Nucleus accumbens (tissue), 56 donors: Measurements from ENCODE around the gene PPARG.
A peak's percentile ranks its signal among the peaks of the same experiment; 100 is the strongest.
"Not testable (repeated sequence)": the region's sequence is repeated elsewhere in the genome, so short reads cannot be mapped to it uniquely, and the experiment has no call there.

Source experiments
- DNase-seq, 56 donors: peaks; one replicate each; lab custom pipeline; 2025; lab: John Stamatoyannopoulos, UW

The PPARG gene

DNA sequence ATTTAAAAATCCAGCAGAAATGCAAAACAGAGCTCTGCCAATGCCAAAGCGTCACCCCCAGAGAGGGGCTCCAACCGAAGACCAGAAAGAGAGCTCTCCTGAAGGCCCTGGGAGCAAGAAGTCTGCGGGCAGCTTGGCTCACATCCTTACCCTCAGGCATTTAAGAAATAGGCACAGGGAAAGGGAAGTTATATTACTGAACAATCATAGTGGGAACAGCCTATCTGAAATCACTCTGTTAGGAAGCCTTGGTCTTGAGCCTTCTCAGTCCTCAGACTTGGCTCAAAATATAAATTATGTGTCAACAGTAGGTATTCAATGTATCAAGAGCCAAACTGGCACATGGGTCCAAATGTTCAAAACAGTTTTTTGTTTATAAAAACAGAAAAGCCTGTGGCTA, 10.3 kb upstream of the PPARG start:
- DNase-seq = no peak

DNA sequence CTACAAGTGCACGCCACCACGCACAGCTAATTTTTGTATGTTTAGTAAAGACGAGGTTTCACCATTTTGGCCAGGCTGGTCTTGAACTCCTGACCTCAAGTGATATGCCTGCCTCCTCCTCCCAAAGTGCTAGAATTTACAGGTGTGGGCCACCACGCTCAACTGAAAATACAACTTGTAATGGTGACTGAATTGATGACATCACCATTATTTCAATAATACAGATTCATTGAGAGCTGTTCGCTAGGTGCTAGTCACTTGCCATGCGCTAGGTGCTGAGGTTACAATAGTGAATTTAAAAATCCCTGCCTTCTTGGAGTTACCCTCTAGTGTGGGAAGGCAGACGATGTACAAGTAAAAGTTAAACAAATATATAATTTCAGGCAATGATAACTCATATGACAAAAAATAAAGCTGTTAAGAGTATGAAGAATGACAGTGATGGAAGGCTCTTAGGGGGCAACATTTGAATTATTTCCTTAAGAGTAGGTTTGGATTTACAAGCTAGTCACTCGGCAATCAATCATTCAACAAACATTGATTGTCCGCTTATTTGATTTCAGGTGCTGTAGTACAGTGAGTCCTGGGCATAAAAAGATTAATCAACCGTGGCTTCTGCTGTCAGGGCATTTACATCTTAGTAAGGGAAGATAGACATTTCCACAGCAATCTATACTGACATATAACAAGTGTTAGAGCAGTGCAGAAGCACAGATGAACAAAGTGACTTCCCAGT, 9.1 kb upstream of the PPARG start:
- DNase-seq = no peak

DNA sequence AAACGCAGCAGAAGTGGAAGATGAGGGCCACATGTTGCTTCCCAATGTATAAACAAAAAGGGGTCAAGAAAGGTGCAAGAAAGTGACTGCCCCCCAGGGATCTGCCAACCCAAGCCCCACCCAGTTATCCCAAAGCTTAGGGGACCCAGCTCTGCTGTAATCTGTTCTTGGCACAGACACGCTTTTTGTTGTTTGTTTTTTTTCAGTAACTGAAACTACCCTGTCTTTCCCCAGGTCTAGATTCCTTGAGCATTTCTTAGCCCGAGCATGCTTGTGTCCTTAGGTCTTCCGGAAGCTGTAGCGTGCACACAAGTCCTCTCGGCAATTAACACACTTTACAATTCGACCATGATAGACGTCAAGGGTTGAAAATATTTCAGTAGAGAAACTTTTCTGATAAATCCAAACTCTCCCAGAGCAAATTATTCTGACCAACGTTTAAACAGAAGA, 8.5 kb upstream of the PPARG start:
- no peak for DNase-seq

DNA sequence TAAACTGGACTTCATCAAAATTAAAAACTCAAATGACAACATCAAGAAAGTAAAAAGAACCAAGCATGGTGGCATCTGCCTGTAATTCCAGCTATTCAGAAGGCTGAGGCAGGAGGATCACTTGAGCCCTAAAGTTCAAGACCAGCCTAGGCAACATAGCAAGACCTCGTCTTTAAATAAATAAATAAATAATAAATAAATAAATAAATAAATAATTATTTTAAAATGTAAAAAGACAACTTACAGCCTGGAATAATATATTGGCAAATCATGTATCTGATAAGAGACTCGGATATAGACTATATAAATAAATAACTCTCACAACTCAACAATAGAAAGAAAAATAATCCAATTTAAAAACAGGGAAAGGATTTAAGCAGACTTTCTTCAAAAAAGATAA, 4.3 kb upstream of the PPARG start:
- no peak for DNase-seq

DNA sequence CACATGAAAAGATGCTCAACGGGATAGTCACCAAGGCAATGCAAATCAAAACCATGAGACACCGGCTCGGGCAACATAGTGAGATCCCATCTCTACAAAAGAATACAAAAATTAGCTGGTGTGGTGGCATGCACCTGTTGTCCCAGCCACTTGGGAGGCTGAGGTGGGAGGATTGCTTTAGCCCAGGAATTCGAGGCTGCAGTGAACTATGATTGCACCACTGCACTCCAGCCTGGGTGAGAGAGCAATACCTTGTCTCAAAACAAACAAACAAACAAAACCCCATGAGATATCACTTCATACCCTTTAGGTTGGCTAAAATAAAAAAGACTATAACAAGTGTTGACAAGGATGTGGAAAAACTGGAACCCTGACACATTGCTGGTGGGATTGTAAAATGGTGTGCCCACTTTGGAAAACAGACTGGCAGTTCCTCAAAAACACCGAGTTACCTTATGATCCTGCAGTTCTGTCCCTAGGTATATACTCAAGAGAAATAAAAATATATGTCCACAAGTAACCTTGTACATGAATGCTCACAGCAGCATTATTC, 3.8 kb upstream of the PPARG start:
- no peak for DNase-seq

DNA sequence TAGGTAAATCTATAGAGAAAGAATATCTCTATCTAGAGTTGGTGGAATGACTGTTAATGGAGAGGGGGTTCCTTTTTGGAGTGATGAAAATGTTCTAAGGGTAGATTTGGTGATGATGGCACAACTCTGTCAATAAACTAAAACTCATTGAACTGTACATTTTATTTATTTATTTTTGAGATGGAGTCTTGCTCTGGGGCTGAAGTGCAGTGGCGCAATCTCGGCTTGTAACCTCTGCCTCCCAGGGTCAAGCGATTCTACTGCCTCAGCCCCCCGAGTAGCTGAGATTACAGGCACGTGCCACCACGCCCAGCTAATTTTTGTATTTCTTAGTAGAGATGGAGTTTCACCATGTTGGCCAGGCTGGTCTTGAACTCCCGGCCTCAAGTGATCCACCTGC, 3.1 kb upstream of the PPARG start:
- DNase-seq = not testable (repeated sequence)

DNA sequence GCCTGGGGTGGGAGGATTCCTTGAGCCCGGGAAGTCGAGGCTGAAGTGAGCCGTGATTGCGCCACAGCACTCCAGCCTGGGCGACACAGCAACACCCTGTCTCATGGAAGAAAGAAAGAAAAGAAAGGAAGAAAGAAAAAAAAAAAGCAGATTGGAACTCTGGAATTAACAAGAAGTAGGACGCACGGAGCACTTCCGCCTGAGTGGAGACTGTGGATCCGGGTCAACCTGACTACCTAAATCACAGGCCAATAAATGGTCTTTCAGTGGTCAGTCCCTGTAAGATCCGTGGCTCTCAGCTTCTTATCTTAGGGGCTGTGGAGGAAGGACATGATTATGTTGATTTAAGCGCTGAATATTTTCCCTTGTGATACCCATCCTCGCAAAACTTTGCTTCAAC, 2.4 kb upstream of the PPARG start:
- DNase-seq = no peak

DNA sequence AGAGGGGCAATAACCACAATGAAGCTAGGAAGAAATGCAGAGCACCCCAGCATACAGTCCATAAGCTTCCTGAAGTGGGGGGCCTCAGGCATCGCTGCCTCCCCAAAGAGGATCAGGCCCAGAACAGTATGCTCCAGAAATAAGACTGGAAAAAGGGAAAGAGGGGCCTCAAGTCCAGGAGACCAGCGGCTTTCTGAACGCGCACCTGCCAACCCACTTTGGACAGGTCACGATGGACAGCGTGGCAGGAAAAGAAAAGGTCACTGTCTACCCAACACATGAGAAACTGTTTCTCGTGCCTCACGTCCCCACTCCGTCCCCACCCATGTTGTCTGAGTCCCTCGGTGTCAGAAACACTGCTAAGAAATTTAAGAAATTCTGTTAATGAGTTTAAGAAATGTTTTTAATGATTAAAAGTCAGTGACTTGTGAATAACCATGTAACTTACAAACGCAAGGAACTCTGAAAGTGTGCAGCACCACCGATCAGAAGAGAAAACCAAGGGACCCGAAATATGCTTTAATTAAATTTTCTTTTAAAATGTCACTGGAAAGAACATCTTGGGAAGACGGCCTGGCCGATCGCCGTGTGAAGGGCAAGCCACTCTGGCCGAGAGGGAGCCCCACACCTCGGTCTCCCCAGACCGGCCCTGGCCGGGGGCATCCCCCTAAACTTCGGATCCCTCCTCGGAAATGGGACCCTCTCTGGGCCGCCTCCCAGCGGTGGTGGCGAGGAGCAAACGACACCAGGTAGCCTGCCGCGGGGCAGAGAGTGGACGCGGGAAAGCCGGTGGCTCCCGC, 1.7 kb upstream of the PPARG start:
- DNase-seq = peak in 2 of 56 donors; percentile 16 to 57

DNA sequence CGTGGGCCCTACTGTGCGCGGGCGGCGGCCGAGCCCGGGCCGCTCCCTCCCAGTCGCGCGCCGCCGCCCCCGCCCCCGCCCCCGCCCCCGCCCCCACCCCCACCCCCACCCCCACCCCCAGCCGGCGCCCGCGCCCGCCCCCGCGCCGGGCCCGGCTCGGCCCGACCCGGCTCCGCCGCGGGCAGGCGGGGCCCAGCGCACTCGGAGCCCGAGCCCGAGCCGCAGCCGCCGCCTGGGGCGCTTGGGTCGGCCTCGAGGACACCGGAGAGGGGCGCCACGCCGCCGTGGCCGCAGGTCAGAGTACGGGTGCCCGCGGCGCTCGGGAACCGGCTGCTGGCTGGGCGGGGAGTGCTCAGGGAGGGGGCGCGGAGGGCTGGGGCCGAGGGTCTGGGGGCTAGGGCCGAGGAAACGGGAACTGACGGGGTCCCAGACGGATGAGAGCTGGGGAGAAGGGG, 1.1 kb upstream of the PPARG start:
- DNase-seq = peak in 3 of 56 donors; percentile 14 to 26 (median 19)

DNA sequence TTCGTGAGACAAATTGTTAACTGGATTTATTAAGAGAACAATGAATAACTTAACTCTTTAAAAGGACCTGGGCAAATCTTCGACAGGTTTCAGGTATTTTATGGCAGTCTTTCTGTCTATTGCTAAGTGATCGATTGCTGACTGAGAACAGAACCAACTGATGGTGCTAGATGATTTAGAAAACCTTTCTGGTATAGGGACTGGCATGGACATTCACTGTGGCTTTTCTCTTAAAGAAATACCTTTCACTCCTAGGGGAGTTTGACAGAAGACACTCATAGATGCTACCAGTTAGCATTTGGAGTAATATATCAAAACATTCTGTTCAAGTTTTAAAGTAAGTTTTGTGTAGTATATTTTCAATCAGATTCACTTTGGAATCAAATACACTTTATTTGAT, 654 bp downstream of the PPARG start:
- no peak for DNase-seq

DNA sequence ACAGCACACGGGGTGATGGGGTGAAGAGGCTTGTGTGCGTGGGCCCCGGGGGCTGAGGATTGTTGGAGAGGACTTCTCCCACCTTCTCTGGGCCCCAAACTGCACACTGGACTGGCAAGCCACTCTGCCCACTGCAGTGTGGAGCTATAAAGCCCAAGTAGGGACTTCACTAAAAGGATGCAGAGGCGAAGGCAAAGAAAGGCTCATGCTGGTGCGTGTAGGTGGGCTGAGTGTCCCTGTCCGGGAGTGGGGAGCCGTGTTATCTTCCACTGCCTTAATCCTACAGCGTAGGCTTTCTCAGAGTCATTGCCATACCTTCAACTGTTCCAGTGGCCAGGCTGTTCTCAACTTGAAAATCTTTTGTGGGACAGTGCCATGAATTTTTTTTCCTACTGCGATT, 3.9 kb downstream of the PPARG start:
- DNase-seq = no peak

DNA sequence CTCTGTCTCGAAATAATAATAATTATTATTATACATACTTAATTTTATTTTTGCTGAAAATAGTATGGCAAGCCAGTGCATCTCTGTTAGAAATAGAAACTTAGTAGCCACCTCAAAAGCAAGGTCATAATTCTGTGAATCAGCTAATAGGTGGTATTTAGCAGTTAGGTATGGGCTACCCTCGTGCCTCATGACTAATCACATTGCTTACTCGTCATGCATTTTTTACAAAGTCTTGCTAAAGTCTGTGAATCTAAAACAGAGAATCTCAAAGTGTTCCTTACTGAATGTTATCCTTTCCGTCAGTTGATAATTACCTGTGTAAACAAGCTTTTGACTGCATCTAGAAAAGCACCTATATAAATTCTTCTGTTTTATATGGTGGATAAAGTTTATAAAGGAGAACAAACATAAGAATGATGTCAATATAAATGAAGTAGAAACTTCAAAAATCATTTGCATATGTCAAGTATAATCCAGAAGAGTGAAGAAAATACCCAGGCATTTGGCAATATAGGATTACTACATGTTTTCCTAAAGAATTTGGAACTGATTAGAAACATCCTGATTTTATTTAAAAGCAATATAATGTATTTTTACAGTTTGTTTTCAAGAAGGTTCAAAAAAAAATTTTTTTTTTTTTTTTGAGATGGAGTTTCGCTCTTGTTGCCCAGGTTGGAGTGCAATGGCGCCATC, 6.2 kb downstream of the PPARG start:
- DNase-seq = no peak

DNA sequence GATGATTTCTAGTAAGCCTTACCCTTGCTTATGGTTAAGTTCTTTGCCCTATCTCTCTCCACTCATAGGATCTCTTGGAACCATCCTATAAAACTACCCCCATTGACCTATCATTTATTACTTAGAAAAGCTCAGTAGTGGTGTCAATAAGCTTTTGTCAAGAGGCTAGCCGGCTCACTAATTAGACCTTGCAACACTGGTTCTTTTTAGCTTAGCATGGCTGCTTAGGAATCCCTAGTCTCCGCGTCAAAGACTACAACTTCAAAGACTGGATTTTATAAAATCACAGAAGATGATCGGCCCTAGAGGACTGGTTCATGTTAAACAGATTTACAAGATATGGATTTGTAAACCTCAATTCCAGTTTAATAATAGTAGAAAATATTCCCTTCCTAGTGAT, 7.6 kb downstream of the PPARG start:
- DNase-seq = no peak

DNA sequence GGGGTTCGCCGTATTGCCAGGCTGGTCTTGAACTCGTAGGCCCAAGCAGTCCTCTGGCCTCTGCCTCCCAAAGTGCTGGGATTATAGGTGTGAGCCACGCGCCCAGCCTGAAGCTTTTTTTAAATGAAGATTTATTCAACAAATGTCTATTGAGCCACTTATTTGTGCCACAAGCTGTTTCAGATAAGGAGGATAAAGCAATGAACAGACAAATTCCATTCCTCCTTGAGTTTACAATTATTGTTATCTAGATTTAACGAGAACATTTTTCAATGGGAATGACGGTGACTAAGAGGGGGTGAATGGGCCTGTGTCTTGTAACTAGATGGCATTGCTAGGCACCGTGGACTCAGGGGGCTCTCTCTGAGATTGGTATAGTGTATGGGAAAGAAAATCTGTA, 10.2 kb downstream of the PPARG start:
- DNase-seq = no peak

DNA sequence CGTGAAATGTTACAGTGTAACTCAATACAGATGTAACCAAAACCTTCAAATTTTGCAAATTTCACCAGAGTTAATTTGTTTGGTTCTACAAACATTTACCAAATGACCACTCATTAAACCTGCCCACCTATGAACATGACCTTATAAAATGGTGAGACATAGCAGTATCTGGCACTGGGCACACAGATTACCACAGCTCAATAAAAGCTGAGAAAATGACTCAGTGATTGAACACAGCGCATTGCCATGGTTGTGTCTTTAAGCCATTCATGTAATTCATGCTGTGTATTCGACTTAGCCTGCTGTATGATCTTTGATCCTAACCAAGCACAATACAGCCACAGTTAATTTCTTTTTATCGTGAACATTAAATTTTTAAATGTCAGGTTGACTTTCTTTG, 11.3 kb downstream of the PPARG start:
- no peak for DNase-seq

DNA sequence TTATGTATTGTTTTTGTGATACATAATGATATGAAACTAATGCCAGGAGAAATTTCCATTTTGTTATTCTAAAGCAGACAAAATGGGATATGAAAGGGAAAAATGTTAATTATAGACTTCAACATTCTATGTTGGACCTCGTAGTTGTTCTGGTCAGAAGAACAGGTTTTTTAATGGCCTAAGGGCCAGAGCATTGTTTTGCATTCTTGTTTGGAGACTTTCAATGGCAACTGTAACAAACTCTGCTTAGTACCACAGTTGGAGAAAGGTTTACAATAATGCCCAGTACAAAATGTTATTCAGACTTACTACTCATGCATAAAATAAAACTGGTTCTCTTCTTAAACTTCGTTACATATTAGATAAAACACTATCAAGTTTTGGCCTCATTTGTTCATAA, 12.2 kb downstream of the PPARG start:
- no peak for DNase-seq

DNA sequence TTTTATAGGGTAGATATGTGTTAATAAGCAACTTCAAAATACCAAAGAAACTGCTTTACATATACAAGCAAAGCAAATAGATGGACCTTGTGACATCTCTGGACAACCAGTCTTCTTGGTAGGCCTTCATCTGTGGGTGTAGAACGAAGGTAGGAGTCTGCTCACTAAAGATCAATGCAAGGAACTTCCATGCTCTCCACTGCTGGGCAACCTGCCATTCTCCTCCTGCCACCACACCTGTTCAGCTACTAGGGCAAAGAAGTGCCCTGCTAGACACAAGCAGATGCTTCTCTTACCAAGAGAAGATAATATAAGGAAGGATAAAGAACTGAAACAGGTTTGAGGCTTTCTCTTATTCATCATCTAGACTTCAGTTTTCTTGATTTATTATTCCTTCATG, 12.6 kb downstream of the PPARG start:
- DNase-seq = no peak

DNA sequence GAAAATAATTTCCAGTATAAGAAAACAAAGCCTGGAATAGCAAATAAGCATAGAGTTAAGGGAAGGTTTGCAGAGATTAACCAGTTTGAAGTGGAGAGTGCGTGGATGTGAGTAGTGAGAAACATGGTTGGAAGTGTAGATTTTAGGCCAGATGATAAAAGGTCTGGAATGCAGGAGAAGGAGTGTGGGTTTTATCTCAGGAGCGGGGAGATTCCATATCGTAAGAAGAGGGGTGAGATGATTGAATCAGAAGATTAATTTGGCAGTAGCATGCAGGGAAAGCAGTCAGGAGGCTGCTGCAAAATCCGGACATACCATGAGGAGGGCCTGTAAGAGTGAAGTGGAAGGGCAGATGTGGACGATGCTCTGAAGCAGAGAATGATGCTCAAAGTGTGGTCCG, 13.7 kb downstream of the PPARG start:
- no peak for DNase-seq

DNA sequence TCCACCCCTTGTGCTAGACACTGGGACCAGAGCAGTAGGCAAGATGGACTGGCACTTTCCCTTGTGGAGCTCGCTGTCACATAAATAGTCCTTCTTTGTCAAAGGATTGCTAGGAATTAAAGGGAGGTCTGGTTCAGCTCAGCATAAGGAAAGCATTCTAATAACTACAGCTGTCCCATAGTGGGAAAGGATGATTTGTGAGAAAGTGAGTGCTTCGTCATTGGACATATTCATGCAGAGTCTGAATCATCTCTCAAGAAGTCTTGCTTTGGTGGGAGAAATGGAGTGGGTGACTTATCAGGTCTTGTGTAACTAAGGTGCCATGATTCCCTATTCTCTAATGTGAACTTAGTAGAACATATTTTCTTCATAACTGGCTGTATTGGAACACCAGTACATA, 14.7 kb downstream of the PPARG start:
- DNase-seq = peak in 1 of 56 donors; percentile 18

DNA sequence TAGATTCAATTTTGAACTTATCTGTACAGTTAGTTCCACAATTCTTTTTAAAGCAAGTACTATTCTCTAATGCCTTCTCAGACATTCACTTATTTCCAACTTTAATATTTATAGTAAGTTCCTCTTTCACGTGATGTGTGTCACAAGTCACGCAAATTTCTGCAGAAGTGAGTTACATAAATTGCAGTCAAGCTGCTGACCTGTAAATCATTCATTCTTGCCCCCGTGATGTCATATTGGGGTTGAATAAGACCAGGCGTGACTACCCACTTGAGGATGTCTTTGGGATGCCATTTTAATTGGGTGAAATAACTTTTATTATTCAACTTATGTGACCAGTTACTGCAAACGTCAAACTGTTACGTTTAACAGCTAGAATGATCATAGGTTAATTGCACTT, 15.1 kb downstream of the PPARG start:
- DNase-seq = no peak

DNA sequence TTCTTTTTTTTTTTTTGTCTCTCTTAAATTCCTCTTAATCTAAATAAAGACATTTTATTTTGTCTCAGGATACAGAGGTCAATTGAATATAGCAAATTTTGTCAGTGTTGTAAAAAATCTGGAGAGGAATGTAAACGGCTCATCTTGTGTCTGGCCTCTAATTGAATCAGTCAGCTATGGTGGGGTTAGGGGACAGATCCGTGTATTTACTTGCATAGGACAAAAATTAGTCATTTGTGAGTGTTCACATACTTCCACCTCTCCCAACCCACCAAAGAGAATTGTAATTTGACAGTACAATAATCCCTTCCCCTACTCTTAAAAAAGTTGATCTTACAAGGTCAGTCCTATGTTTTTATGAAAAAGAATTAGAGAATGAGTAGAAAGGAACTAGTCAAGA, 18.3 kb downstream of the PPARG start:
- no peak for DNase-seq
